SK-N-MC (cell line): ENCODE data around the gene MTCH2.

Experiments used
- EZH2 ChIP-seq: fragments of 200-600 bp; sonication (generic); IDR thresholded peaks from one replicate; pipeline ENCODE4 v1.6.1; 2017; ENCODE audit warnings: antibody characterized with exemption
- POLR2AphosphoS5 ChIP-seq: IDR thresholded peaks from 2 replicates; pipeline ENCODE4 v1.6.1; 2012; ENCODE audit warnings: mild to moderate bottlenecking, low read depth, low read length, borderline replicate concordance

- TF ChIP-seq POLR2AphosphoS5 (no peak), EZH2 (no peak)
These were observed 21.5 kb downstream of the MTCH2 start for GRCh38 chr11:47620836-47621378.
